ENCODE measurements around the gene MTFR1L. TPM values are rescaled to one million over a fixed set of nuclear protein-coding genes. Genes with fewer than 3 reads are reported as not detected.
A peak's percentile ranks its signal among the peaks of the same experiment; 100 is the strongest.

The MTFR1L gene
- total RNA-seq, 1 donor from 2014 or later = 55.0 TPM

GRCh38 chr1:25856856-25857255 is 37.1 kb downstream of the MTFR1L start:
- Mint-ChIP-seq H3K27me3 (no peaks in the 10 kb centered on the region), H3K9me3 (ENCODE audit: low read depth) (no peaks in the 10 kb centered on the region), H3K27ac (no peak overlapping the region), H3K4me1 (ENCODE audit: low read depth) (peaks cover 17% of the 10 kb centered on the region), H3K4me3 (ENCODE audit: low read depth) (no peak overlapping the region), H3K36me3 (ENCODE audit: insufficient read depth) (no peaks in the 10 kb centered on the region)
- DNase-seq (ENCODE audit: low spot score, unreplicated experiment) = no peak
- TF ChIP-seq, protein P1, sequence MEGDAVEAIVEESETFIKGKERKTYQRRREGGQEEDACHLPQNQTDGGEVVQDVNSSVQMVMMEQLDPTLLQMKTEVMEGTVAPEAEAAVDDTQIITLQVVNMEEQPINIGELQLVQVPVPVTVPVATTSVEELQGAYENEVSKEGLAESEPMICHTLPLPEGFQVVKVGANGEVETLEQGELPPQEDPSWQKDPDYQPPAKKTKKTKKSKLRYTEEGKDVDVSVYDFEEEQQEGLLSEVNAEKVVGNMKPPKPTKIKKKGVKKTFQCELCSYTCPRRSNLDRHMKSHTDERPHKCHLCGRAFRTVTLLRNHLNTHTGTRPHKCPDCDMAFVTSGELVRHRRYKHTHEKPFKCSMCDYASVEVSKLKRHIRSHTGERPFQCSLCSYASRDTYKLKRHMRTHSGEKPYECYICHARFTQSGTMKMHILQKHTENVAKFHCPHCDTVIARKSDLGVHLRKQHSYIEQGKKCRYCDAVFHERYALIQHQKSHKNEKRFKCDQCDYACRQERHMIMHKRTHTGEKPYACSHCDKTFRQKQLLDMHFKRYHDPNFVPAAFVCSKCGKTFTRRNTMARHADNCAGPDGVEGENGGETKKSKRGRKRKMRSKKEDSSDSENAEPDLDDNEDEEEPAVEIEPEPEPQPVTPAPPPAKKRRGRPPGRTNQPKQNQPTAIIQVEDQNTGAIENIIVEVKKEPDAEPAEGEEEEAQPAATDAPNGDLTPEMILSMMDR (IDR thresholded peaks at IDR 0.05; ENCODE audit: unreplicated experiment) = no peak

DNA sequence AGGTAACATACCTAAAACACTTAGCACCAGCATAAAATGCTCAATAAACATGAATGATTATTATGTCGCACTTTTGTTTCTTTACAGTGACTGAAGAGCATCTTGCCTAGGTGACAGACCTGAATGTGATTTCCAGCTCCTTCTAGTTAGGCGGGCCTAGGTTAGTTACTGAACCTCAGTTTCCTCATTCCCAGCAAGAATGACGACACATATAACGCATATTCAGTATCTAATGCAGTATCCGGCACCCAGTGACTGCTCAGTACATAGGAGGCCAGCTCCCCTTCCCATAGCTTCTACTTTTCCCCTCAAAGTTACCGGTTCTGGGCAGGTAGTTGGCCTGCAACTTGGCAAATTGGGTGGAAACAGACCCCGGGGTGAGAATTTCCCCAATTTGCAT is 38.7 kb downstream of the MTFR1L start:
- H3K27ac Mint-ChIP-seq = peak overlapping the region; percentile 94
- H3K36me3 Mint-ChIP-seq (ENCODE audit: insufficient read depth) = peaks cover 10% of the 10 kb centered on the region
- no peak for DNase-seq (ENCODE audit: low spot score, unreplicated experiment)
- peaks cover 22% of the 10 kb centered on the region for H3K4me1 Mint-ChIP-seq (ENCODE audit: low read depth)
- no peaks in the 10 kb centered on the region for H3K9me3 Mint-ChIP-seq (ENCODE audit: low read depth)
- peak overlapping the region; percentile 85 for H3K4me3 Mint-ChIP-seq (ENCODE audit: low read depth)
- no peaks in the 10 kb centered on the region for H3K27me3 Mint-ChIP-seq
- TF ChIP-seq, protein P1 (IDR thresholded peaks at IDR 0.05; ENCODE audit: unreplicated experiment) = no peak

GRCh38 chr1:25858906-25859789 is 39.4 kb downstream of the MTFR1L start, which contains the start of gene AUNIP:
Gene AUNIP (minus strand): TSS chr1:25859457. CDS start chr1:25859357, 100 bp downstream.
- H3K9me3 Mint-ChIP-seq (ENCODE audit: low read depth) = no peaks in the 10 kb centered on the region
- peak; percentile 72 for DNase-seq (ENCODE audit: low spot score, unreplicated experiment)
- TF ChIP-seq, protein P1 (IDR thresholded peaks at IDR 0.05; ENCODE audit: unreplicated experiment) = no peak
- peaks cover 12% of the 10 kb centered on the region for H3K36me3 Mint-ChIP-seq (ENCODE audit: insufficient read depth)
- peak within 1 kb of the TSS; percentile 85 for H3K4me3 Mint-ChIP-seq (ENCODE audit: low read depth)
- no peaks in the 10 kb centered on the region for H3K27me3 Mint-ChIP-seq
- peak within 1 kb of the TSS; percentile 94 for H3K27ac Mint-ChIP-seq
- peaks cover 22% of the 10 kb centered on the region for H3K4me1 Mint-ChIP-seq (ENCODE audit: low read depth)

DNA sequence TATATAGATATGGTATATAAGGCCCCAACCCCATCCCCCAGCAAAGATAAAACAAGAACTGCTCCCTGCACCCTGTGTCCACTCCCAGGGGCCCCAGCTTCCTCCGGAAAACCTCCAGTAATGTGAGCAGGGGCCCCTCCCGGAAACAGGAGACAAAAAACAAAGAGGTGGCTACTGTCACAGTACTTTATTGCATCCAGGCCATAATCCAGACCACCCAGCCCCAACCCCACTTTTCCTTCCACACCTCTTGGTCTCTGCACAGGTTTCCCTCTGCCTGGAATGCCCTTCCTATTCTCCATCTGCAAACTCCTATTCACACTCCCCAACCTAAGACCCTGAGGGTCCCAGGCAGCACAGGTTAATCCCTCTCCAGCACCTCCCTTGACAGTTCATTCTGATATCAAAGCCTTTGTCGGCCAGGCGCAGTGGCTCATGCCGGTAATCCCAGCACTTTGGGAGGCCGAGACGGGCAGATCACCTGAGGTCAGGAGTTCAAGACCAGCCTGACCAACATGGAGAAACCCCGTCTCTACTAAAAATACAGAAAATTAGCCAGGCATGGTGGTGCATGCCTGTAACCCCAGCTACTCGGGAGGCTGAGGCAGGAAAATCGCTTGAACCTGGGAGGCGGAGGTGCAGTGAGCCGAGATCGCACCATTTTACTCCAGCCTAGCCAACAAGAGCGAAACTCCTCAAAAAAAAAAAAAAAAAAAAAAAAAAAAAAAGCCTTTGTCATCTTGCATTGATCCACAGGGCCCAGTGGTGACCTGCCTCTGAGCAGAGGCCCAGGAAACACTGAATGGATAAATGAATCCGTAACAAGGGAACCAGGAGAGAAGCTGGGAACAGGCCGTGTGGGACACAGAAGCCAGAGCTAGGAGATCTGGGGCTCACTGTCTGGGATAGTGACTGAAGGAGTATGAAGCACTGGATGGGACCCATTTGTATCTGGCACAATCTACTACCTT is 41.8 kb downstream of the MTFR1L start:
- Mint-ChIP-seq H3K9me3 (ENCODE audit: low read depth) (no peaks in the 10 kb centered on the region), H3K27ac (peak overlapping the region; percentile 74), H3K4me1 (ENCODE audit: low read depth) (peaks cover 29% of the 10 kb centered on the region), H3K27me3 (no peaks in the 10 kb centered on the region), H3K4me3 (ENCODE audit: low read depth) (no peak overlapping the region), H3K36me3 (ENCODE audit: insufficient read depth) (peaks cover 15% of the 10 kb centered on the region)
- DNase-seq (ENCODE audit: low spot score, unreplicated experiment) = no peak
- TF ChIP-seq, protein P1 (IDR thresholded peaks at IDR 0.05; ENCODE audit: unreplicated experiment) = no peak

Measured in progenitor cell of endocrine pancreas (in vitro differentiated cells).